Measurements from ENCODE around the gene TSSK1B.

The TSSK1B gene

GRCh38 chr5:113447498-113448050 is 12.8 kb upstream of the TSSK1B start:
- TF ChIP-seq SIN3A (IDR thresholded peaks at IDR 0.05; ENCODE audit: borderline replicate concordance, insufficient read depth, low read length) (no peak), TAF1 (IDR thresholded peaks at IDR 0.05; ENCODE audit: borderline replicate concordance, insufficient read depth, low read length) (no peak), POLR2AphosphoS5 (IDR thresholded peaks at IDR 0.05; ENCODE audit: low read depth, low read length) (no peak), FOXP2 (optimal IDR thresholded peaks at IDR 0.05; ENCODE audit: borderline replicate concordance, extremely low read depth, extremely low read length, insufficient read depth) (no peak), REST (IDR thresholded peaks at IDR 0.05; ENCODE audit: insufficient read depth in 1 of 2, low read depth in 2 of 2, low read length in 2 of 2) (no peak)

- TF ChIP-seq POLR2AphosphoS5 (IDR thresholded peaks at IDR 0.05; ENCODE audit: low read depth, low read length) (no peak), SIN3A (IDR thresholded peaks at IDR 0.05; ENCODE audit: borderline replicate concordance, insufficient read depth, low read length) (no peak), FOXP2 (optimal IDR thresholded peaks at IDR 0.05; ENCODE audit: borderline replicate concordance, extremely low read depth, extremely low read length, insufficient read depth) (no peak), TAF1 (IDR thresholded peaks at IDR 0.05; ENCODE audit: borderline replicate concordance, insufficient read depth, low read length) (no peak)
Measured at GRCh38 chr5:113446358-113446927, 11.7 kb upstream of the TSSK1B start.

DNA sequence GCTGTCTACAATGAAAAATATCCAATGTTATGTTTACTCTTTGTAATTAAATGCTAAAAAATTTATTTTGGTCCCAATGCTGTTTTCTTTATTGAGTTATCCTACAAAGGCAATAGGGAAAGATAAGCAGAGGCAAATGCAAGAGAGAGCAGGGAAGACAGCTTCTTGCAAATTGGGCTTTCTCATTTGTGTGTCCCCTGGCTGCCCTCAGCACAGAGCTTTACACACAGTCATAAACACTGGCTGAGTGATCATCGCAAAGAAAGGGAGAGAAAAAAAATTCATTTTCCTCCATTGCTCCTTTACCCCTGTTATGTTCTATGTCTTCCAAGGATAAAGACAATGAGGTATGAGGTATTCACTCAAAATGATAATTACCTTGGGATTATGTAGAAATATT is 2.3 kb upstream of the TSSK1B start:
- TF ChIP-seq TAF1 (IDR thresholded peaks at IDR 0.05; ENCODE audit: borderline replicate concordance, insufficient read depth, low read length) (no peak), REST (IDR thresholded peaks at IDR 0.05; ENCODE audit: insufficient read depth in 1 of 2, low read depth in 2 of 2, low read length in 2 of 2) (no peak), POLR2AphosphoS5 (IDR thresholded peaks at IDR 0.05; ENCODE audit: low read depth, low read length) (no peak), SIN3A (IDR thresholded peaks at IDR 0.05; ENCODE audit: borderline replicate concordance, insufficient read depth, low read length) (no peak), FOXP2 (optimal IDR thresholded peaks at IDR 0.05; ENCODE audit: borderline replicate concordance, extremely low read depth, extremely low read length, insufficient read depth) (no peak)

- no peak for TF ChIP-seq SIN3A (IDR thresholded peaks at IDR 0.05; ENCODE audit: borderline replicate concordance, insufficient read depth, low read length)
Measured at GRCh38 chr5:113435575-113435974, 786 bp upstream of the TSSK1B start.

DNA sequence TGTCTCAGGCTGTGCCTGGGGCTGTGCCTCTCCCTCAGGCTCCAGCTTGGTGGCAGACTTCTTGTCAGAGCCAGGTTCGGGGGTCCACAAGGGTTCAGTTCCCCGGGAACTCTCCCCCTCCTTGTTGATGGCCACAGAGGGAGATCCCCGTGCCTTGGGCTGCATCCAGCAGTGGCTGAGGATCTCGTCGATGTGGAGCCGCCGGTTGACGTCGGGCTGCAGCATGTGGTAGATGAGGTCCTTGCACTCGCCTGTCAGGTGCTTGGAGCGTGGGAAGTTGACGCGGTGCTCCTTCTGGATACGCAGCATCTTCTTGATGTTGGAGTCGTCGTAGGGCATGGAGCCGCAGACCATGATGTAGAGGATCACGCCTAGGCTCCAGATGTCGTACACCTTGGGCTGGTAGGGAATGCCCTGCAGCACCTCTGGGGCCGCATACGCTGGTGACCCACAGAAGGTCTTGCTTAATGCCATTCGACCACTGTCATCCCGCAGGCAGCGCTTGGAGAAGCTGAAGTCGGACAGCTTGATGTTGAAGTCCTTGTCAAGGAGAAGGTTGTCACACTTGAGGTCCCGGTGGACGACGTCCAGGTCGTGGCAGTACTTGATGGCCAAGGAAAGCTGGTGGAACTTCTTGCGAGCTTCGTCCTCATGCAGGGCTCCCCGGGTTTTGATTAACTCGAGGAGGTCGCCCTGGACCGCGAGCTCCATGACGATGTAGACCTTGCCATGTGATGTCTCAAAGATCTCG is 752 bp downstream of the TSSK1B start:
- TF ChIP-seq FOXP2 (optimal IDR thresholded peaks at IDR 0.05; ENCODE audit: borderline replicate concordance, extremely low read depth, extremely low read length, insufficient read depth) (no peak), REST (IDR thresholded peaks at IDR 0.05; ENCODE audit: insufficient read depth in 1 of 2, low read depth in 2 of 2, low read length in 2 of 2) (no peak), POLR2AphosphoS5 (IDR thresholded peaks at IDR 0.05; ENCODE audit: low read depth, low read length) (no peak)

- no peak for TF ChIP-seq REST (IDR thresholded peaks at IDR 0.05; ENCODE audit: insufficient read depth in 1 of 2, low read depth in 2 of 2, low read length in 2 of 2)
- no peak for TF ChIP-seq TAF1 (IDR thresholded peaks at IDR 0.05; ENCODE audit: borderline replicate concordance, insufficient read depth, low read length)
- no peak for TF ChIP-seq FOXP2 (optimal IDR thresholded peaks at IDR 0.05; ENCODE audit: borderline replicate concordance, extremely low read depth, extremely low read length, insufficient read depth)
- no peak for TF ChIP-seq SIN3A (IDR thresholded peaks at IDR 0.05; ENCODE audit: borderline replicate concordance, insufficient read depth, low read length)
- no peak for TF ChIP-seq POLR2AphosphoS5 (IDR thresholded peaks at IDR 0.05; ENCODE audit: low read depth, low read length)
Measured at GRCh38 chr5:113433071-113433470, 1.7 kb downstream of the TSSK1B start.
